Body of pancreas (tissue), 4 donors: ENCODE measurements around the gene CHRNA10.

Source experiments
- CTCF ChIP-seq, 7 experiments: fragments of 450-650 bp in 4 of 7; fragments of 200-600 bp in 3 of 7; sonication (generic) in 3 of 7; IDR thresholded peaks; one replicate each; pipeline ENCODE4 v1.5.1; 2016 to 2019; ENCODE audit warnings: antibody characterized with exemption in 7 of 7
- POLR2A ChIP-seq, 3 donors: fragments of 450-650 bp; IDR thresholded peaks; one replicate each; pipeline ENCODE4 v1.6.1; 2016; ENCODE audit warnings: antibody characterized with exemption in 3 of 3, mild to moderate bottlenecking in 2 of 3

- TF ChIP-seq CTCF (IDR thresholded peaks at IDR 0.05) (no peak), POLR2A (IDR thresholded peaks at IDR 0.05) (no peak)
Observed at GRCh38 chr11:3684819-3685172, 13.6 kb upstream of the CHRNA10 start.
